Measurements from ENCODE around the gene KNL1. TPM values are rescaled to one million over a fixed set of nuclear protein-coding genes. Genes with fewer than 3 reads are reported as not detected.
"Not testable (repeated sequence)": the region's sequence is repeated elsewhere in the genome, so short reads cannot be mapped to it uniquely, and the experiment has no call there.

Gene KNL1, protein sequence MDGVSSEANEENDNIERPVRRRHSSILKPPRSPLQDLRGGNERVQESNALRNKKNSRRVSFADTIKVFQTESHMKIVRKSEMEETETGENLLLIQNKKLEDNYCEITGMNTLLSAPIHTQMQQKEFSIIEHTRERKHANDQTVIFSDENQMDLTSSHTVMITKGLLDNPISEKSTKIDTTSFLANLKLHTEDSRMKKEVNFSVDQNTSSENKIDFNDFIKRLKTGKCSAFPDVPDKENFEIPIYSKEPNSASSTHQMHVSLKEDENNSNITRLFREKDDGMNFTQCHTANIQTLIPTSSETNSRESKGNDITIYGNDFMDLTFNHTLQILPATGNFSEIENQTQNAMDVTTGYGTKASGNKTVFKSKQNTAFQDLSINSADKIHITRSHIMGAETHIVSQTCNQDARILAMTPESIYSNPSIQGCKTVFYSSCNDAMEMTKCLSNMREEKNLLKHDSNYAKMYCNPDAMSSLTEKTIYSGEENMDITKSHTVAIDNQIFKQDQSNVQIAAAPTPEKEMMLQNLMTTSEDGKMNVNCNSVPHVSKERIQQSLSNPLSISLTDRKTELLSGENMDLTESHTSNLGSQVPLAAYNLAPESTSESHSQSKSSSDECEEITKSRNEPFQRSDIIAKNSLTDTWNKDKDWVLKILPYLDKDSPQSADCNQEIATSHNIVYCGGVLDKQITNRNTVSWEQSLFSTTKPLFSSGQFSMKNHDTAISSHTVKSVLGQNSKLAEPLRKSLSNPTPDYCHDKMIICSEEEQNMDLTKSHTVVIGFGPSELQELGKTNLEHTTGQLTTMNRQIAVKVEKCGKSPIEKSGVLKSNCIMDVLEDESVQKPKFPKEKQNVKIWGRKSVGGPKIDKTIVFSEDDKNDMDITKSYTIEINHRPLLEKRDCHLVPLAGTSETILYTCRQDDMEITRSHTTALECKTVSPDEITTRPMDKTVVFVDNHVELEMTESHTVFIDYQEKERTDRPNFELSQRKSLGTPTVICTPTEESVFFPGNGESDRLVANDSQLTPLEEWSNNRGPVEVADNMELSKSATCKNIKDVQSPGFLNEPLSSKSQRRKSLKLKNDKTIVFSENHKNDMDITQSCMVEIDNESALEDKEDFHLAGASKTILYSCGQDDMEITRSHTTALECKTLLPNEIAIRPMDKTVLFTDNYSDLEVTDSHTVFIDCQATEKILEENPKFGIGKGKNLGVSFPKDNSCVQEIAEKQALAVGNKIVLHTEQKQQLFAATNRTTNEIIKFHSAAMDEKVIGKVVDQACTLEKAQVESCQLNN (N-terminal part only)
- polyA plus RNA-seq (ENCODE audit: insufficient read length in 3 of 3), result 10 to 100 TPM; 17.3 to 21.4 (median 18.6) TPM

DNA sequence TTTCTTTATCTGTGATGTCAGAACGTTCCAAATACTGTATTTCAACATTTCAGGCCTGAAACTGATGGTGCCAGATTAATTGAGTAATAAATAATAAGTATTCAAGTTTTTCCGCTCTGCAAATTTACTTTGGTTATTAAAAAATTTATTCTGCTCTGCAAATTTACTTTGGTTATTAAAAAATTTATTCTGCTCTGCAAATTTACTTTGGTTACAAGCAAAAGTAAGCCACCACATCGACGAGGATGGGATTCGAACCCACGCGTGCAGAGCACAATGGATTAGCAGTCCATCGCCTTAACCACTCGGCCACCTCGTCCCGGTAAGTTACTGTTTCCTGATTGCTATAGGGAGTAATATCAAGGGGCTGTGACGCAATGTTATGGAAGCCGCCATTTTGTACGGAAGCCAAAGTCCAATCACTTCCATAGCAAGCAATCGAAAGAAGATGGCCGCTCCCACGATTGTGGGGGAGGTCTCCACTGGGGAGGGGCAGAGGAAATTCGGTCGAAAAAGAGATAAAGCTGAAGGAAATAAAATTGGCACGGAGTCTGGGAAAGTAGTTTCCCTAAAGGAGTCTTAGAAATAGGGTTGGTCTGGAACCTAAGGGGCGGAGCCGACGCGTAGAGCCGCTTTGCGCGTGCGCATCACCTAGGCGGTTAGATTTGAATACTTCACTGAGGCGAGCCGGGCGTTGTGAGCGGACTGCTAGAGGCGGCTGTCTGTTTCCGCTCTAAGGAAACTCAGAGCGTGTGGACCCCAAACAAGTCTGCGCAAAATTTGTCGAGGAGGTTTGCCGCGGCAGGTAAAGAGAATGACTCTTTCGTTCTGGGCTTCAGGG is at the start of gene KNL1:
Gene KNL1, plus strand, starts transcription at position 662 of the 841 bp plus-strand sequence. CDS start 8,683 bp downstream, outside the sequence.
- DNase-seq (ENCODE audit: low read depth in 3 of 3, low spot score in 2 of 3), result peak; percentile 98 to 99 (median 98)

- DNase-seq (ENCODE audit: low read depth in 3 of 3, low spot score in 2 of 3), result no peak
Measured at GRCh38 chr15:40545457-40545856, 48.6 kb upstream of the KNL1 start.

DNA sequence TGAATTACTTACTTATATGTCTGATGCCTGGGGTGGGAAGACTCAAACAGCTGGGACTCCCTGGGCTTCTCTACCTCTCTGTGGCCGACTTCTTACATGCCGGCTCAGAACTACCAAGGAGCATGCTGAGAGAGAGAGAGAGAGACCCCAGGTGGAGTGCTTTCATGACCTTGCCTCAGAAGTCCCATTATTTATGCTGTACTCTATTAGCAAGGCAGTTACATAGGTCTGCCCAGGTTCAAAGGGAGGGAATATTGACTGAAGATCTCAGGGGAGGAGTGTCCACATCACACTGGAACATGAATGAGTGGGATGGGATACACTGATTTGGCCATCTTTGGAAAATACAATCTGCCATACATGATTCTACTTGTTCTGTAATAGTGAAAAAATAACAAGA is 45.4 kb upstream of the KNL1 start:
- DNase-seq (ENCODE audit: low read depth in 3 of 3, low spot score in 2 of 3), result no peak

GRCh38 chr15:40549894-40550293 is 44.2 kb upstream of the KNL1 start:
- DNase-seq (ENCODE audit: low read depth in 3 of 3, low spot score in 2 of 3), result no peak

DNA sequence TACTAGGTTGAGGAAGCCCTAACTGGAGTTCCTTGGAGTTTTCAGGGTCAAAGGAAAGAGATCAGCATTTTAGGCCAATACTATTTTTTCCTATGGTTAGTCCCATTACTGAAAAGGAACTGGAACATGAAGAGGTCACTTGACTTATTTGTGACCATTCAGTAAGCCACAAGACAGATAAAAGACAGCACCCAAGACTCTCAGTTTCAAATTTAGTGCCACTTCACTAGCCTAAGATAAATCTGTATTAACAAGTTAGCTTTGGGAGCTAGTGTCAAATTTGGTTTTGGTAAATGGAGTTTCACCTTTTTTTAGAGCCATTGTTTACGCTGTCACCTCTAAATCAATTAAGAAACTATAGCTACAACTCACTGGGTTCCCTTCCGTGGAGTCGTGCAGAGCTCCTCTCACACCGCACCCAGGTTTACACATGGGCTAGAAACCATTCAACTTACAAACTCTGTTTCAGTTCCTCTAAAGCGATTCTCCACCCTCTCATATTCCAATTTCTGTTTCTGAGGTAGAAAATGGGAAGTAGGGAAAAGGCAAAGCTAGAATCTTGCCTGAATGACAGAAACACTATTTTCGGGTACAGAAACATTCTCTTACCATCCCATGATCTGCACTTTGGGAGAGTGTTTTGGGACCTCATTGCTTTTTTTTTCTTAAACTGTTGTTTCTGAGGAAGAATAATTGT is 43.6 kb upstream of the KNL1 start:
- DNase-seq (ENCODE audit: low read depth in 3 of 3, low spot score in 2 of 3), result no peak

DNA sequence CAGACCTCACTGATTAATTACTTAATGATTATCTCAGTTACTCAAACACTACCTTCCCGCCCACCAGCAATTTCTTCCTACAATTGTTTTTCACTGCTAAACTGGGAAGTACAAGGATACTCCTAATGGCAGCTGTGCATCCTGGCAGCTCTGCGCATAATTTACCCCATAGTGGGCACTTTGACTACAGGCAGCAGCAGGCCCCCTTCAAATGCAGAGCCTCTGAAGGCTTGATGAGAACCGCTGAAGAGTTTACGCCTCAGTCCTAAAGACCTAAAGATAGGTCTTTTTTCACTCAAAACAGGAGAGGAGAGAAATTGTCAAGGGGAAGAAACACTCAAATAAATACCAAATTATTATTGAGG is 39.9 kb upstream of the KNL1 start:
- DNase-seq (ENCODE audit: low read depth in 3 of 3, low spot score in 2 of 3), result no peak

GRCh38 chr15:40555876-40556275 is 38.2 kb upstream of the KNL1 start:
- no peak for DNase-seq (ENCODE audit: low read depth in 3 of 3, low spot score in 2 of 3)

GRCh38 chr15:40558952-40559742 is 34.9 kb upstream of the KNL1 start:
- no peak for DNase-seq (ENCODE audit: low read depth in 3 of 3, low spot score in 2 of 3)

DNA sequence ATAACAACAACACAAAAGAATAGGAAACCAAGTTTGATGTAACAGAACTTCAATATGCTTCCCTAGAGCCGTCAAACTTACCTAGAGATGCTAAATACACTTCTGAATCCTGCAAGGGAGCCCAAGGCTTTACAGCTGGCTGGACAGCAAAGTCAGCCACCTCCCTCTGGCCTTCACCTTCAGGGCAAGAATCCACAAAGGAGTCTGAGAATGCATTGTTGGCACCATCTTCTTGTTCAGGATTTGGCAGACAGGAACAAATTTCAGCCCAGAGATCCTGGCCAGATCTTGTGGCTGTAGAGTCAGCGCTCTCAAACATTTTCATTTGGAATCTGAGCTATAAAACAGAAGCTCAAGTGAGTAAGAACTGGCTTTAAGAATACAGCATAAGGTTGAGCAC is 31.4 kb upstream of the KNL1 start:
- no peak for DNase-seq (ENCODE audit: low read depth in 3 of 3, low spot score in 2 of 3)

GRCh38 chr15:40563426-40563825 is 30.6 kb upstream of the KNL1 start:
- DNase-seq (ENCODE audit: low read depth in 3 of 3, low spot score in 2 of 3), result no peak

GRCh38 chr15:40564591-40565332 is 29.3 kb upstream of the KNL1 start, which contains the start of gene CCDC32:
CCDC32 (minus strand) TSS chr15:40565042; CDS start chr15:40563015, 2,027 bp downstream.
- DNase-seq (ENCODE audit: low read depth in 3 of 3, low spot score in 2 of 3), result peak; percentile 91 to 98 (median 96)

GRCh38 chr15:40565333-40566238 is 28.5 kb upstream of the KNL1 start:
- no peak for DNase-seq (ENCODE audit: low read depth in 3 of 3, low spot score in 2 of 3)

- DNase-seq (ENCODE audit: low read depth in 3 of 3, low spot score in 2 of 3), result no peak
Measured at GRCh38 chr15:40567111-40567510, 26.9 kb upstream of the KNL1 start.

- peak; percentile 80 to 92 (median 86) for DNase-seq (ENCODE audit: low read depth in 3 of 3, low spot score in 2 of 3)
Measured at GRCh38 chr15:40569129-40569953, 24.7 kb upstream of the KNL1 start, which contains the start of gene RPUSD2. RPUSD2 (plus strand) TSS chr15:40569299; CDS start chr15:40569338, 39 bp downstream.

- no peak for DNase-seq (ENCODE audit: low read depth in 3 of 3, low spot score in 2 of 3)
Measured at GRCh38 chr15:40575113-40575512, 18.9 kb upstream of the KNL1 start.

DNA sequence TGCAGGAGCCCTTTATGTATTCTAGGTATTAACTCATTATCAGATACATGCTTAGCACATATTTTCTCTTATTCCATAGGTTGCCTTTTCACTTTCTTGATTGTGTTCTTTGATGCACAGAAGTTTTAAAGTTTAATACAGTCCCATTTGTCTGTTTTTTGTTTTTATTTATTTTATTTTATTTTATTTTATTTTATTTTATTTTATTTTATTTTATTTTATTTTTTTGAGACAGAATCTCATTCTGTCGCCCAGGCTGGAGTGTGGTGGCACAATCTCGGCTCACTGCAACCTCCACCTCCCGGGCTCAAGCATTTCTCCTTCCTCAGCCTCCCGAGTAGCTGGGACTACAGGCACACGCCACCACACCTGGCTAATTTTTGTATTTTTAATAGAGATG is 17.1 kb upstream of the KNL1 start:
- not testable (repeated sequence) for DNase-seq (ENCODE audit: low read depth in 3 of 3, low spot score in 2 of 3)
